OCI-LY1 (cell line): ENCODE results near the gene RNFT1.
"Not testable (repeated sequence)": the region's sequence is repeated elsewhere in the genome, so short reads cannot be mapped to it uniquely, and the experiment has no call there.

Experiments used
- H2AFZ ChIP-seq: fragments of 200-600 bp; sonication (generic), shearing (Covaris generic); 2 replicates; pipeline ENCODE4 v1.6.0; 2014; ENCODE audit warnings: antibody characterized with exemption, mild to moderate bottlenecking, low read length
- H3F3A ChIP-seq: fragments of 200-600 bp; sonication (generic), shearing (Covaris generic); 2 replicates; pipeline ENCODE4 v1.6.0; 2014; ENCODE audit warnings: mild to moderate bottlenecking, antibody characterized with exemption, low read length, moderate library complexity; ENCODE audit not compliant: insufficient read depth
- H3K27ac ChIP-seq: fragments of 200-600 bp; sonication (generic); 2 replicates; pipeline ENCODE4 v1.5.1; 2014; ENCODE audit warnings: low read length, mixed run types, mild to moderate bottlenecking, low read depth; ENCODE audit not compliant: poor library complexity, severe bottlenecking
- H3K27me3 ChIP-seq: fragments of 200-600 bp; sonication (generic); 2 replicates; pipeline ENCODE4 v1.6.0; 2014; ENCODE audit warnings: antibody characterized with exemption, mild to moderate bottlenecking, low read length, moderate library complexity; ENCODE audit not compliant: insufficient read depth
- H3K36me3 ChIP-seq: fragments of 200-600 bp; sonication (generic); 2 replicates; pipeline ENCODE4 v1.6.1; 2014; ENCODE audit warnings: mild to moderate bottlenecking, antibody characterized with exemption, low read length, moderate library complexity, mixed read lengths; ENCODE audit not compliant: insufficient read depth
- H3K4me1 ChIP-seq: fragments of 200-600 bp; sonication (generic); 2 replicates; pipeline ENCODE4 v1.5.1; 2014; ENCODE audit warnings: mild to moderate bottlenecking, low read length, moderate library complexity; ENCODE audit not compliant: insufficient read depth, severe bottlenecking
- H3K4me2 ChIP-seq: fragments of 200-600 bp; sonication (generic), shearing (Covaris generic); 2 replicates; pipeline ENCODE4 v1.6.1; 2014; ENCODE audit warnings: low read length
- H3K4me3 ChIP-seq: fragments of 200-600 bp; sonication (generic); 2 replicates; pipeline ENCODE4 v1.5.1; 2014; ENCODE audit warnings: low read length, low read depth, mild to moderate bottlenecking, mixed read lengths; ENCODE audit not compliant: poor library complexity, severe bottlenecking
- H3K79me2 ChIP-seq: fragments of 200-600 bp; shearing (Covaris generic); 2 replicates; pipeline ENCODE4 v1.6.1; 2016; ENCODE audit warnings: mixed run types, low read length, mixed read lengths; ENCODE audit not compliant: insufficient read depth
- H3K9ac ChIP-seq: fragments of 200-600 bp; sonication (generic), shearing (Covaris generic); 2 replicates; pipeline ENCODE4 v1.6.1; 2014; ENCODE audit warnings: mild to moderate bottlenecking, low read length, mixed read lengths
- H3K9me2 ChIP-seq: fragments of 200-600 bp; sonication (generic), shearing (Covaris generic); 2 replicates; pipeline ENCODE4 v1.6.1; 2014; ENCODE audit warnings: low read depth, mild to moderate bottlenecking, low read length, mixed read lengths
- H3K9me3 ChIP-seq: fragments of 200-600 bp; shearing (Covaris generic); 2 replicates; pipeline ENCODE4 v1.6.1; 2014; ENCODE audit warnings: low read length, mixed read lengths
- H4K20me1 ChIP-seq: fragments of 200-600 bp; sonication (generic), shearing (Covaris generic); 2 replicates; pipeline ENCODE4 v1.6.0; 2016; ENCODE audit warnings: mild to moderate bottlenecking, low read length; ENCODE audit not compliant: insufficient read depth
- CTCF ChIP-seq: fragments of 200-600 bp; sonication (generic), shearing (Covaris generic); IDR thresholded peaks from 2 replicates; pipeline ENCODE4 v1.5.1; 2017; ENCODE audit warnings: mild to moderate bottlenecking, antibody characterized with exemption, low read length, moderate library complexity, mixed read lengths
- EZH2 ChIP-seq: fragments of 200-600 bp; sonication (generic), shearing (Covaris generic); IDR thresholded peaks from 2 replicates; pipeline ENCODE4 v1.8.0; 2017; ENCODE audit warnings: borderline replicate concordance, mixed run types, mild to moderate bottlenecking, antibody characterized with exemption, low read length, moderate library complexity, mixed read lengths

Gene RNFT1

DNA sequence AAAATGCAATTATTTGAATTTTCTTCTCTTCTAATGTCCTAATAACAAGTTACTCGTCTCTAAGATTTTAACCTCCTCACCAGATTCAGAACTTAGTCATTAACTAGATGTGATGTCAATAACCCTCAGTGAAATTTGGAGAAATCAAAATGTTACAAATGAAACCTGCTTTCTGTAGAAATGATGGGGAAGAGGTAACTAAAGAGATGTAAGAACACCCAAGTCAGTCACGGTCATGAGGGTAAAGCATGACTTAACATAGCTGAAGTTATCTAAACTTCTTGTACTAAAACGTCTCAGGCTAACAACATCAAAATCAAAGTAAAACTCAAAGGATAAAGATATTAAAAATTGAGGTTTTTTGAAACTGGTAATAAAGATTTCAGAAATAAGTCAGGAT is 9.7 kb downstream of the RNFT1 start:
- Histone ChIP-seq H3K27me3 (no peaks in the 10 kb centered on the region), H4K20me1 (no peaks in the 10 kb centered on the region), H3K27ac (no peak overlapping the region), H3K9ac (no peak overlapping the region), H3K4me2 (no peak overlapping the region), H3K9me3 (no peaks in the 10 kb centered on the region), H3K4me1 (no peaks in the 10 kb centered on the region), H3K79me2 (no peaks in the 10 kb centered on the region), H3K9me2 (no peaks in the 10 kb centered on the region), H3K4me3 (no peak overlapping the region), H3F3A (no peaks in the 10 kb centered on the region; the same call in 1 of the 2 replicates), H3K36me3 (peaks cover 71% of the 10 kb centered on the region), H2AFZ (no peak overlapping the region)
- TF ChIP-seq CTCF, result no peak
- TF ChIP-seq EZH2, result no peak

- TF ChIP-seq CTCF (no peak), EZH2 (no peak)
- Histone ChIP-seq H3F3A (no peaks in the 10 kb centered on the region), H3K9ac (no peak overlapping the region), H2AFZ (no peak overlapping the region), H3K4me1 (peaks cover 31% of the 10 kb centered on the region), H3K9me2 (no peaks in the 10 kb centered on the region), H3K27me3 (no peaks in the 10 kb centered on the region), H3K9me3 (no peaks in the 10 kb centered on the region), H3K79me2 (no peaks in the 10 kb centered on the region), H4K20me1 (no peaks in the 10 kb centered on the region), H3K27ac (no peak overlapping the region), H3K36me3 (peaks cover 74% of the 10 kb centered on the region), H3K4me2 (no peak overlapping the region), H3K4me3 (no peak overlapping the region)
Measured at GRCh38 chr17:59950049-59950448, 14.5 kb downstream of the RNFT1 start.

DNA sequence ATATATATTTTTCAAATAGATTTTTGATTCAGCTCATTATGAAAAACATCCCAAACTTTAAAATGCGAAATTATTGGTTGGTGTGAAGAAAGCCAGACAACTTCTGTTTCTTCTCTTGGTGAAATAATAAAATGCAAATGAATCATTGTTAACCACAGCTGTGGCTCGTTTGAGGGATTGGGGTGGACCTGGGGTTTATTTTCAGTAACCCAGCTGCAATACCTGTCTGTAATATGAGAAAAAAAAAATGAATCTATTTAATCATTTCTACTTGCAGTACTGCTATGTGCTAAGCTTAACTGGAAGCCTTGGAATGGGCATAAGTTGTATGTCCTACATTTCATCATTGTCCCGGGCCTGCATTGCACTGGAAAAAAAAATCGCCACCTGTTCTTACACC is 17.2 kb downstream of the RNFT1 start:
- not testable (repeated sequence) for H3K9ac ChIP-seq, H2AFZ ChIP-seq, H3K27me3 ChIP-seq, H3K4me3 ChIP-seq, H3K9me3 ChIP-seq, H3K9me2 ChIP-seq, H3K79me2 ChIP-seq, H3F3A ChIP-seq, H4K20me1 ChIP-seq
- Histone ChIP-seq H3K36me3 (peaks cover 80% of the 10 kb centered on the region), H3K4me1 (peaks cover 31% of the 10 kb centered on the region), H3K27ac (peak overlapping the region; percentile 73), H3K4me2 (peak overlapping the region; percentile 23; the same call in 1 of the 2 replicates)

GRCh38 chr17:59946433-59946832 is 18.1 kb downstream of the RNFT1 start:
- H3K27me3 ChIP-seq, H2AFZ ChIP-seq, H3F3A ChIP-seq, H4K20me1 ChIP-seq, H3K4me3 ChIP-seq, H3K9ac ChIP-seq, H3K4me2 ChIP-seq, H3K9me2 ChIP-seq, H3K79me2 ChIP-seq, H3K9me3 ChIP-seq: not testable (repeated sequence)
- Histone ChIP-seq H3K27ac (peak overlapping the region; percentile 62), H3K4me1 (peaks cover 31% of the 10 kb centered on the region), H3K36me3 (peaks cover 78% of the 10 kb centered on the region)
